HG03354 (cell line): ENCODE data around the gene SPTBN1.
A peak's percentile ranks its signal among the peaks of the same experiment; 100 is the strongest.

Experiments
- ATAC-seq: cut with Tn5 transposase; IDR thresholded peaks from one replicate; pipeline ENCODE4 v1.9.1; 2021; ENCODE audit warnings: mild to moderate bottlenecking; ENCODE audit not compliant: unreplicated experiment, poor library complexity, severe bottlenecking

Gene SPTBN1

GRCh38 chr2:54432251-54433015 lies 23.7 kb upstream of the SPTBN1 start:
- ATAC-seq, result no peak

GRCh38 chr2:54434229-54434628 lies 21.9 kb upstream of the SPTBN1 start:
- no peak for ATAC-seq

- ATAC-seq, result no peak
Observed at GRCh38 chr2:54434711-54435110, 21.4 kb upstream of the SPTBN1 start.

GRCh38 chr2:54435325-54436226 lies 20.6 kb upstream of the SPTBN1 start:
- ATAC-seq, result no peak

- no peak for ATAC-seq
Observed at GRCh38 chr2:54437588-54437987, 18.5 kb upstream of the SPTBN1 start.

- no peak for ATAC-seq
Observed at GRCh38 chr2:54438271-54438670, 17.9 kb upstream of the SPTBN1 start.

GRCh38 chr2:54439582-54439981 lies 16.5 kb upstream of the SPTBN1 start:
- no peak for ATAC-seq

GRCh38 chr2:54440050-54440449 lies 16.1 kb upstream of the SPTBN1 start:
- no peak for ATAC-seq

- no peak for ATAC-seq
Observed at GRCh38 chr2:54444503-54444902, 11.6 kb upstream of the SPTBN1 start.

GRCh38 chr2:54446122-54446521 lies 10.0 kb upstream of the SPTBN1 start:
- no peak for ATAC-seq

GRCh38 chr2:54446625-54447024 lies 9.5 kb upstream of the SPTBN1 start:
- no peak for ATAC-seq

GRCh38 chr2:54454548-54455130 lies 1.5 kb upstream of the SPTBN1 start:
- no peak for ATAC-seq

GRCh38 chr2:54455131-54455562 lies 980 bp upstream of the SPTBN1 start:
- no peak for ATAC-seq

- no peak for ATAC-seq
Observed at GRCh38 chr2:54456362-54456611, 160 bp downstream of the SPTBN1 start.

GRCh38 chr2:54456612-54457322 lies 640 bp downstream of the SPTBN1 start:
- peak; percentile 60 for ATAC-seq

- peak; percentile 36 for ATAC-seq
Observed at GRCh38 chr2:54457323-54458023, 1.3 kb downstream of the SPTBN1 start.

- ATAC-seq, result no peak
Observed at GRCh38 chr2:54459037-54459441, 2.9 kb downstream of the SPTBN1 start.

GRCh38 chr2:54461261-54461660 lies 5.1 kb downstream of the SPTBN1 start:
- ATAC-seq, result no peak

GRCh38 chr2:54464341-54464740 lies 8.2 kb downstream of the SPTBN1 start:
- ATAC-seq, result no peak

- ATAC-seq, result no peak
Observed at GRCh38 chr2:54465143-54465542, 9.0 kb downstream of the SPTBN1 start.
